HepG2 (cell line): ENCODE measurements around the gene PPP2R1B. TPM values are rescaled to one million over a fixed set of nuclear protein-coding genes. Genes with fewer than 3 reads are reported as not detected.

Experiments
- BCL6 ChIP-seq: IDR thresholded peaks from 2 replicates; pipeline ENCODE4 v1.6.1; 2016; ENCODE audit warnings: missing genetic modification reagents, missing compliant biosample characterization
- CREM ChIP-seq, 2 experiments: sonication (generic) in 1 of 2; formaldehyde crosslinking in 1 of 2; IDR thresholded peaks; 2 replicates each; pipeline versions ENCODE4 v1.4.0 to v1.6.1; 2016 to 2020; ENCODE audit warnings: antibody characterized with exemption in 1 of 2, mild to moderate bottlenecking in 1 of 2, missing genetic modification reagents in 1 of 2
- KMT2A ChIP-seq: sonication (generic); formaldehyde crosslinking; IDR thresholded peaks from 2 replicates; pipeline ENCODE4 v1.4.0; 2020; ENCODE audit warnings: missing genetic modification reagents
- NR2F2 ChIP-seq: IDR thresholded peaks from 2 replicates; pipeline ENCODE4 v1.6.1; 2012; ENCODE audit warnings: low read depth, inconsistent platforms, borderline replicate concordance
- ONECUT2 ChIP-seq: sonication (generic); formaldehyde crosslinking; IDR thresholded peaks from 2 replicates; pipeline ENCODE4 v1.4.0; 2020; ENCODE audit warnings: missing genetic modification reagents
- PHF20 ChIP-seq: sonication (generic); formaldehyde crosslinking; IDR thresholded peaks from 2 replicates; pipeline ENCODE4 v1.5.0; 2020; ENCODE audit warnings: mild to moderate bottlenecking, missing genetic modification reagents
- PHF21A ChIP-seq: sonication (generic); formaldehyde crosslinking; IDR thresholded peaks from 2 replicates; pipeline ENCODE4 v1.5.0; 2020; ENCODE audit warnings: mild to moderate bottlenecking, missing genetic modification reagents
- PTBP1 ChIP-seq: fragments of 200-400 bp; formaldehyde crosslinking; IDR thresholded peaks from 2 replicates; pipeline ENCODE4 v1.6.1; 2018; ENCODE audit warnings: low read length, low read depth; ENCODE audit not compliant: poor library complexity, severe bottlenecking
- SIX1 ChIP-seq: sonication (generic); formaldehyde crosslinking; IDR thresholded peaks from 2 replicates; pipeline ENCODE4 v1.4.0; 2020; ENCODE audit warnings: missing genetic modification reagents, borderline replicate concordance
- ZKSCAN1 ChIP-seq: fragments of 150-350 bp; IDR thresholded peaks from 2 replicates; pipeline ENCODE4 v1.6.1; 2014; ENCODE audit warnings: low read length
- ZNF292 ChIP-seq: sonication (generic); formaldehyde crosslinking; IDR thresholded peaks from 2 replicates; pipeline ENCODE4 v1.8.1; 2022; ENCODE audit warnings: mild to moderate bottlenecking, low read depth, missing genetic modification reagents, borderline replicate concordance
- ZNF331 ChIP-seq: sonication (generic); formaldehyde crosslinking; IDR thresholded peaks from 2 replicates; pipeline ENCODE4 v1.4.0; 2020; ENCODE audit warnings: missing genetic modification reagents
- ZNF446 ChIP-seq: sonication (generic); formaldehyde crosslinking; IDR thresholded peaks from 2 replicates; pipeline ENCODE4 v1.5.0; 2020; ENCODE audit warnings: mild to moderate bottlenecking, missing genetic modification reagents
- ZNF567 ChIP-seq: sonication (generic); formaldehyde crosslinking; IDR thresholded peaks from 2 replicates; pipeline ENCODE4 v1.8.1; 2023; ENCODE audit warnings: mild to moderate bottlenecking, missing genetic modification reagents, borderline replicate concordance
- polyA plus RNA-seq, 8 experiments: library from polyadenylated mRNA; depleted of rRNA in 3 of 8; stranded (reverse) in 7 of 8; unstranded in 1 of 8; fragments of >200 nt; fragmentation: Illumina TruSeq in 4 of 8; extraction: Trizol in 4 of 8; gene quantifications; 2 replicates each; pipeline versions ENCODE4 v1.2.1 to v1.2.3, GENCODE V29; 2011 to 2016; ENCODE audit warnings: low read depth in 4 of 8, missing spikeins in 1 of 8, mixed read lengths in 1 of 8; ENCODE audit not compliant: insufficient read depth in 1 of 8
- total RNA-seq, 5 experiments: library from RNA; depleted of rRNA; stranded (reverse); fragments of >200 nt; fragmentation: Illumina TruSeq; extraction: Trizol; gene quantifications; 2 replicates each; pipeline ENCODE4 v1.2.3, GENCODE V29; 2016; ENCODE audit warnings: low read depth in 1 of 5
- TF ChIP-seq, protein P1 (sequence below): sonication (generic); formaldehyde crosslinking; IDR thresholded peaks from 2 replicates; pipeline ENCODE4 v1.4.0; 2020; ENCODE audit warnings: missing genetic modification reagents
- TF ChIP-seq, protein P2 (sequence below): sonication (generic); formaldehyde crosslinking; conservative IDR thresholded peaks from 2 replicates; pipeline ENCODE4 v1.4.0; 2020; ENCODE audit warnings: missing genetic modification reagents
- TF ChIP-seq, protein P3 (sequence below): IDR thresholded peaks from 2 replicates; pipeline ENCODE4 v1.6.1; 2016; ENCODE audit warnings: missing compliant biosample characterization, missing genetic modification reagents, borderline replicate concordance
- TF ChIP-seq, protein P4 (sequence below): sonication (generic); formaldehyde crosslinking; IDR thresholded peaks from 2 replicates; pipeline ENCODE4 v1.4.0; 2020; ENCODE audit warnings: low read depth, mild to moderate bottlenecking, missing genetic modification reagents
- TF ChIP-seq, protein P5 (sequence below): sonication (generic); formaldehyde crosslinking; IDR thresholded peaks from 2 replicates; pipeline ENCODE4 v1.5.0; 2020; ENCODE audit warnings: mild to moderate bottlenecking, low read depth, missing genetic modification reagents, borderline replicate concordance
- TF ChIP-seq, protein P6 (sequence below): sonication (generic); formaldehyde crosslinking; IDR thresholded peaks from 2 replicates; pipeline ENCODE4 v1.5.0; 2020; ENCODE audit warnings: mild to moderate bottlenecking, missing genetic modification reagents
- TF ChIP-seq, protein P7 (sequence below): sonication (generic); formaldehyde crosslinking; IDR thresholded peaks from 2 replicates; pipeline ENCODE4 v1.8.0; 2022; ENCODE audit warnings: missing genetic modification reagents, mild to moderate bottlenecking, moderate library complexity, borderline replicate concordance

The PPP2R1B gene
- total and polyA plus RNA-seq, 2 of the 13 experiments (the other 11 are each of a cell fraction or from before 2014, with no cell fraction given): 22.1 to 56.8 TPM

DNA sequence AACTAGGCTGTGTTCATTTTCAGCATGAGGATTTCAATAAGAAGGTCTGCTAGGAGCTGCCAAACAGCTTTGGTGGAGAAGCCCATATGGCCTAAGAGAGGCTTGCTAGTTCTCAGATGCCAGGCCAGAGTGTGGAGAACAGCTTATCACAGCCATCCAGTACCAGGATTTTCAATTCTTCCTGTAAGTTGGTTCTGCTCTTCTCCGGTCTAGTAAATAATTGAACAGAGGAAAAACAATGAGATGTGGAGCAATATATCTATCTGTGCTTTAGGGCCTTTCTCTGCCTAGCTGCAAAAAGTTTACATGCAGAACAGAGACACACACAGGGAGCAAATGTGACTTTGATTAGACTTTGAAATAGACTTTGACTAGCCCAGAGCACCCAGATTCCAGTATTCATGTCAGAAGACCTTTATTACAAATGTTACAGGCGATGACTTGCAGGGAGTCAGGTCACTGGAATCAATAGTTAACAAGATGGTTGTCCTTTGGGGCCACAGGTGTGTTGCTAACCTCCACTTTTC is 19.8 kb upstream of the PPP2R1B start (continued):
- no peak for TF ChIP-seq ZNF446 (CRISPR knock-in tag)
- TF ChIP-seq KMT2A: no peak
- TF ChIP-seq ZNF567: no peak
- no peak for TF ChIP-seq ZKSCAN1
- TF ChIP-seq, protein P1, sequence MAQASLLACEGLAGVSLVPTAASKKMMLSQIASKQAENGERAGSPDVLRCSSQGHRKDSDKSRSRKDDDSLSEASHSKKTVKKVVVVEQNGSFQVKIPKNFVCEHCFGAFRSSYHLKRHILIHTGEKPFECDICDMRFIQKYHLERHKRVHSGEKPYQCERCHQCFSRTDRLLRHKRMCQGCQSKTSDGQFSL (CRISPR knock-in tag): no peak
- no peak for TF ChIP-seq NR2F2
- TF ChIP-seq CREM (IDR thresholded peaks at IDR 0.05): no peak
- no peak for TF ChIP-seq CREM (CRISPR knock-in tag; IDR thresholded peaks at IDR 0.05)
- 0 out of 2 replicates have a peak, but pooled peaks have one; percentile 39 for TF ChIP-seq ZNF331 (CRISPR knock-in tag)
- TF ChIP-seq, protein P2, sequence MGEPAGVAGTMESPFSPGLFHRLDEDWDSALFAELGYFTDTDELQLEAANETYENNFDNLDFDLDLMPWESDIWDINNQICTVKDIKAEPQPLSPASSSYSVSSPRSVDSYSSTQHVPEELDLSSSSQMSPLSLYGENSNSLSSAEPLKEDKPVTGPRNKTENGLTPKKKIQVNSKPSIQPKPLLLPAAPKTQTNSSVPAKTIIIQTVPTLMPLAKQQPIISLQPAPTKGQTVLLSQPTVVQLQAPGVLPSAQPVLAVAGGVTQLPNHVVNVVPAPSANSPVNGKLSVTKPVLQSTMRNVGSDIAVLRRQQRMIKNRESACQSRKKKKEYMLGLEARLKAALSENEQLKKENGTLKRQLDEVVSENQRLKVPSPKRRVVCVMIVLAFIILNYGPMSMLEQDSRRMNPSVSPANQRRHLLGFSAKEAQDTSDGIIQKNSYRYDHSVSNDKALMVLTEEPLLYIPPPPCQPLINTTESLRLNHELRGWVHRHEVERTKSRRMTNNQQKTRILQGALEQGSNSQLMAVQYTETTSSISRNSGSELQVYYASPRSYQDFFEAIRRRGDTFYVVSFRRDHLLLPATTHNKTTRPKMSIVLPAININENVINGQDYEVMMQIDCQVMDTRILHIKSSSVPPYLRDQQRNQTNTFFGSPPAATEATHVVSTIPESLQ (CRISPR knock-in tag): no peak
- TF ChIP-seq, protein P3, sequence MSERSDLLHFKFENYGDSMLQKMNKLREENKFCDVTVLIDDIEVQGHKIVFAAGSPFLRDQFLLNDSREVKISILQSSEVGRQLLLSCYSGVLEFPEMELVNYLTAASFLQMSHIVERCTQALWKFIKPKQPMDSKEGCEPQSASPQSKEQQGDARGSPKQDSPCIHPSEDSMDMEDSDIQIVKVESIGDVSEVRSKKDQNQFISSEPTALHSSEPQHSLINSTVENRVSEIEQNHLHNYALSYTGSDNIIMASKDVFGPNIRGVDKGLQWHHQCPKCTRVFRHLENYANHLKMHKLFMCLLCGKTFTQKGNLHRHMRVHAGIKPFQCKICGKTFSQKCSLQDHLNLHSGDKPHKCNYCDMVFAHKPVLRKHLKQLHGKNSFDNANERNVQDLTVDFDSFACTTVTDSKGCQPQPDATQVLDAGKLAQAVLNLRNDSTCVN (CRISPR knock-in tag): no peak
- no peak for TF ChIP-seq PHF20 (CRISPR knock-in tag)
- TF ChIP-seq PTBP1: no peak
- 0 out of 2 replicates have a peak, but pooled peaks have one; percentile 24 for TF ChIP-seq BCL6 (CRISPR knock-in tag)
- TF ChIP-seq ONECUT2 (CRISPR knock-in tag): 0 out of 2 replicates have a peak, but pooled peaks have one; percentile 29
- 0 out of 2 replicates have a peak, but pooled peaks have one; percentile 35 for TF ChIP-seq PHF21A (CRISPR knock-in tag)
- TF ChIP-seq, protein P4, sequence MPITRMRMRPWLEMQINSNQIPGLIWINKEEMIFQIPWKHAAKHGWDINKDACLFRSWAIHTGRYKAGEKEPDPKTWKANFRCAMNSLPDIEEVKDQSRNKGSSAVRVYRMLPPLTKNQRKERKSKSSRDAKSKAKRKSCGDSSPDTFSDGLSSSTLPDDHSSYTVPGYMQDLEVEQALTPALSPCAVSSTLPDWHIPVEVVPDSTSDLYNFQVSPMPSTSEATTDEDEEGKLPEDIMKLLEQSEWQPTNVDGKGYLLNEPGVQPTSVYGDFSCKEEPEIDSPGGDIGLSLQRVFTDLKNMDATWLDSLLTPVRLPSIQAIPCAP (CRISPR knock-in tag): no peak
- TF ChIP-seq, protein P5, sequence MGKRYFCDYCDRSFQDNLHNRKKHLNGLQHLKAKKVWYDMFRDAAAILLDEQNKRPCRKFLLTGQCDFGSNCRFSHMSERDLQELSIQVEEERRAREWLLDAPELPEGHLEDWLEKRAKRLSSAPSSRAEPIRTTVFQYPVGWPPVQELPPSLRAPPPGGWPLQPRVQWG (CRISPR knock-in tag): no peak
- TF ChIP-seq SIX1 (CRISPR knock-in tag): no peak
- TF ChIP-seq, protein P6, sequence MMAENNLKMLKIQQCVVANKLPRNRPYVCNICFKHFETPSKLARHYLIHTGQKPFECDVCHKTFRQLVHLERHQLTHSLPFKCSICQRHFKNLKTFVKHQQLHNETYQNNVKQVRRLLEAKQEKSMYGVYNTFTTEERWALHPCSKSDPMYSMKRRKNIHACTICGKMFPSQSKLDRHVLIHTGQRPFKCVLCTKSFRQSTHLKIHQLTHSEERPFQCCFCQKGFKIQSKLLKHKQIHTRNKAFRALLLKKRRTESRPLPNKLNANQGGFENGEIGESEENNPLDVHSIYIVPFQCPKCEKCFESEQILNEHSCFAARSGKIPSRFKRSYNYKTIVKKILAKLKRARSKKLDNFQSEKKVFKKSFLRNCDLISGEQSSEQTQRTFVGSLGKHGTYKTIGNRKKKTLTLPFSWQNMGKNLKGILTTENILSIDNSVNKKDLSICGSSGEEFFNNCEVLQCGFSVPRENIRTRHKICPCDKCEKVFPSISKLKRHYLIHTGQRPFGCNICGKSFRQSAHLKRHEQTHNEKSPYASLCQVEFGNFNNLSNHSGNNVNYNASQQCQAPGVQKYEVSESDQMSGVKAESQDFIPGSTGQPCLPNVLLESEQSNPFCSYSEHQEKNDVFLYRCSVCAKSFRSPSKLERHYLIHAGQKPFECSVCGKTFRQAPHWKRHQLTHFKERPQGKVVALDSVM: no peak
- 0 out of 2 replicates have a peak, but pooled peaks have one; percentile 46 for TF ChIP-seq ZNF292 (CRISPR knock-in tag)
- TF ChIP-seq, protein P7, sequence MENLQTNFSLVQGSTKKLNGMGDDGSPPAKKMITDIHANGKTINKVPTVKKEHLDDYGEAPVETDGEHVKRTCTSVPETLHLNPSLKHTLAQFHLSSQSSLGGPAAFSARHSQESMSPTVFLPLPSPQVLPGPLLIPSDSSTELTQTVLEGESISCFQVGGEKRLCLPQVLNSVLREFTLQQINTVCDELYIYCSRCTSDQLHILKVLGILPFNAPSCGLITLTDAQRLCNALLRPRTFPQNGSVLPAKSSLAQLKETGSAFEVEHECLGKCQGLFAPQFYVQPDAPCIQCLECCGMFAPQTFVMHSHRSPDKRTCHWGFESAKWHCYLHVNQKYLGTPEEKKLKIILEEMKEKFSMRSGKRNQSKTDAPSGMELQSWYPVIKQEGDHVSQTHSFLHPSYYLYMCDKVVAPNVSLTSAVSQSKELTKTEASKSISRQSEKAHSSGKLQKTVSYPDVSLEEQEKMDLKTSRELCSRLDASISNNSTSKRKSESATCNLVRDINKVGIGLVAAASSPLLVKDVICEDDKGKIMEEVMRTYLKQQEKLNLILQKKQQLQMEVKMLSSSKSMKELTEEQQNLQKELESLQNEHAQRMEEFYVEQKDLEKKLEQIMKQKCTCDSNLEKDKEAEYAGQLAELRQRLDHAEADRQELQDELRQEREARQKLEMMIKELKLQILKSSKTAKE (CRISPR knock-in tag): no peak
